Right lobe of liver (tissue), 6 donors: ENCODE measurements around the gene PCGF5. TPM values are rescaled to one million over a fixed set of nuclear protein-coding genes. Genes with fewer than 3 reads are reported as not detected.

Experiments used
- ATAC-seq, 4 donors: fragments of 200-7000 bp; cut with Tn5 transposase; one replicate each; pipeline ENCODE4 v1.9.1; 2020; ENCODE audit warnings: mild to moderate bottlenecking in 4 of 4, moderate library complexity in 4 of 4
- DNase-seq, 3 donors: peaks; one replicate each; pipeline ENCODE4 v3.0.0-alpha.2; 2020
- H3K27ac ChIP-seq, 3 donors: fragments of 200-600 bp; one replicate each; pipeline ENCODE4 v1.8.0; 2022
- H3K27me3 ChIP-seq, 2 donors: fragments of 200-600 bp; one replicate each; pipeline ENCODE4 v1.8.0; 2022
- H3K36me3 ChIP-seq, 4 donors: fragments of 200-600 bp; sonication (generic) in 1 of 4; one replicate each; pipeline versions ENCODE4 v1.5.1 to v1.8.0; 2017 to 2022; ENCODE audit warnings: control low read depth in 1 of 4
- H3K4me1 ChIP-seq, 4 donors: fragments of 200-600 bp; sonication (generic) in 1 of 4; one replicate each; pipeline versions ENCODE4 v1.5.1 to v1.8.0; 2017 to 2022; ENCODE audit warnings: control low read depth in 1 of 4
- H3K4me3 ChIP-seq, 3 donors: fragments of 200-600 bp; one replicate each; pipeline ENCODE4 v1.8.0; 2022
- H3K9me3 ChIP-seq, 4 donors: fragments of 200-600 bp; sonication (generic) in 1 of 4; one replicate each; pipeline versions ENCODE4 v1.5.1 to v1.8.0; 2017 to 2022; ENCODE audit warnings: control low read depth in 1 of 4
- POLR2A ChIP-seq: fragments of 450-650 bp; IDR thresholded peaks from one replicate; pipeline ENCODE4 v1.6.1; 2017; ENCODE audit warnings: antibody characterized with exemption, mild to moderate bottlenecking
- WGBS: methylation state at CpG from one replicate; pipeline ENCODE4 v1.1.6; 2018; ENCODE audit warnings: low coverage, low lambda C conversion rate; ENCODE audit not compliant: insufficient coverage; ENCODE audit errors: missing lambda C conversion rate; 5-methylcytosine and 5-hydroxymethylcytosine counted together
- intact Hi-C, 2 donors: fragments of 100-400 bp; cut with DNase I; formaldehyde crosslinking; loops; one replicate each; pipeline versions ENCODE4 v1.11.2 to v1.14.1; 2022
- long read RNA-seq: library from polyadenylated mRNA; unstranded; transcript quantifications from one replicate; pipeline ENCODE4 v2.0.0, GENCODE V29; 2019
- total RNA-seq, 6 experiments: library from RNA; depleted of rRNA in 2 of 6; stranded (reverse); fragments of >200 nt in 2 of 6; fragmentation: NEBNext Ultra II Directional in 3 of 6; extraction: Animal tissue kit (Norgen Biotek cat#: 25700) in 3 of 6; gene quantifications; one replicate each; pipeline versions ENCODE4 v1.1.0 to v1.2.4, GENCODE V29; 2016 to 2023
- TF ChIP-seq, protein P1 (sequence below), 4 donors: fragments of 200-600 bp in 3 of 4; fragments of 450-650 bp in 1 of 4; IDR thresholded peaks; one replicate each; pipeline versions ENCODE4 v1.5.1 to v1.8.0; 2016 to 2022; ENCODE audit warnings: antibody characterized with exemption in 4 of 4, mild to moderate bottlenecking in 2 of 4
- donor health status: DM: no; HTN: yes; CAD: no.
- donor health status: DM: no; HTN: no; CAD: no.
- donor health status: DM: no; HTN: no; CAD: no.
- donor health status: DM: no; HTN: yes; CAD: no.
- donor health status: DM: no; HTN: yes; CAD: no.

PCGF5 gene
- 10 to 100 TPM; 25.6 to 30.9 (median 30.0) TPM for total RNA-seq
- long read RNA-seq, partial matches to known transcripts: 1 of 3 reads
- long read RNA-seq, other reads (novel, unspliced or antisense): 2 of 3 reads

DNA sequence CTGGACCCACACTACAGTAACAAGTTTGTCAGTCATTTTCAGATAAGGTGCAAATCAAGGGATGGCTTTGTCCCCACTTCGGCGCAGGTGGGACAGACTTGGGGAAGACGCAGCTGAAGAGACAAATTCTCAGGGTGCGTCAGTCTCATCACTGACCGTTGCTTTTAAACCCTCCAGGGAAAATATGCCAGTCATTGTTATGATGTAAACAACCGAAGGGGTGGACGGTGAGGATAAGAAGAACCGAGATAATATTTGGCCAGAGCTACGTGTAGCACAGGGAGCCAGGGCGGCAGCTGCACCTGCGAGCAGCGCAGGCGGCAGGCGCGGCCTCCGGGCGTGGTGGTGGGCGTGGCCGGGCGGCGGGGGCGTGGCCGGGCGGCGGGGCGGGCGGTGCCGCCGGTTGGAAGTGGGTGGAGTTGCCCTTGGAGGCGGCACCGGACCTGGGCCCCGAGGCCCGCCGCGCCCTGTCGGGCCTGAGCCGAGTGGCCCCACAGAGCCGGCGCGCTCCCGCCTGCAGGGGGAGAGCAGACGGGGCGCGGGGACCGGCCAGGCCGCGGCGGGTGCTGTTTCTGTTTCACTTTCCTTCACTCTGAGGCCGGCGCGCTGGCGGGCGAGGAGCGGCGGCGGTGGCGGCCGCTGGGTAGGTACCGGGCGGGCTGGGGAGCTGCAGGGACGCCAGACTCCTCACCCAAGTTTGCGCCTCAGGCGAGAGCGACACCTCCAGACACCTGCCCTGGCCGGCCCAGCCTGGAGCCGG lies at the start of gene PCGF5:
Gene PCGF5, plus strand, starts transcription at position 470 of the 760 bp plus-strand sequence. CDS start 2,209 bp downstream, outside the sequence.
- Histone ChIP-seq H3K36me3 (no peaks in the 10 kb centered on the region), H3K27me3 (no peaks in the 10 kb centered on the region), H3K4me3 (peak within 1 kb of the TSS; percentile 69 to 94 (median 85)), H3K9me3 (no peaks in the 10 kb centered on the region), H3K4me1 (peaks cover 0 to 17% (median 8%) of the 10 kb centered on the region in 4 donors), H3K27ac (peak within 1 kb of the TSS; percentile 89 to 94 (median 94))
- DNase-seq: peak; percentile 96 to 97 (median 96)
- intact Hi-C loops: loop anchor here in 1 of 2 donors (10.0 kb wide), 1 partner anchor 56 kb away; no protein-coding TSS in a partner anchor
- WGBS: 2% methylated on average over 12 of the region's 66 CpGs
- peak; percentile 90 for TF ChIP-seq POLR2A
- TF ChIP-seq, protein P1, sequence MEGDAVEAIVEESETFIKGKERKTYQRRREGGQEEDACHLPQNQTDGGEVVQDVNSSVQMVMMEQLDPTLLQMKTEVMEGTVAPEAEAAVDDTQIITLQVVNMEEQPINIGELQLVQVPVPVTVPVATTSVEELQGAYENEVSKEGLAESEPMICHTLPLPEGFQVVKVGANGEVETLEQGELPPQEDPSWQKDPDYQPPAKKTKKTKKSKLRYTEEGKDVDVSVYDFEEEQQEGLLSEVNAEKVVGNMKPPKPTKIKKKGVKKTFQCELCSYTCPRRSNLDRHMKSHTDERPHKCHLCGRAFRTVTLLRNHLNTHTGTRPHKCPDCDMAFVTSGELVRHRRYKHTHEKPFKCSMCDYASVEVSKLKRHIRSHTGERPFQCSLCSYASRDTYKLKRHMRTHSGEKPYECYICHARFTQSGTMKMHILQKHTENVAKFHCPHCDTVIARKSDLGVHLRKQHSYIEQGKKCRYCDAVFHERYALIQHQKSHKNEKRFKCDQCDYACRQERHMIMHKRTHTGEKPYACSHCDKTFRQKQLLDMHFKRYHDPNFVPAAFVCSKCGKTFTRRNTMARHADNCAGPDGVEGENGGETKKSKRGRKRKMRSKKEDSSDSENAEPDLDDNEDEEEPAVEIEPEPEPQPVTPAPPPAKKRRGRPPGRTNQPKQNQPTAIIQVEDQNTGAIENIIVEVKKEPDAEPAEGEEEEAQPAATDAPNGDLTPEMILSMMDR (IDR thresholded peaks at IDR 0.05): peak; percentile 24 to 56 (median 34)
- peak; percentile 97 to 100 (median 98) for ATAC-seq

DNA sequence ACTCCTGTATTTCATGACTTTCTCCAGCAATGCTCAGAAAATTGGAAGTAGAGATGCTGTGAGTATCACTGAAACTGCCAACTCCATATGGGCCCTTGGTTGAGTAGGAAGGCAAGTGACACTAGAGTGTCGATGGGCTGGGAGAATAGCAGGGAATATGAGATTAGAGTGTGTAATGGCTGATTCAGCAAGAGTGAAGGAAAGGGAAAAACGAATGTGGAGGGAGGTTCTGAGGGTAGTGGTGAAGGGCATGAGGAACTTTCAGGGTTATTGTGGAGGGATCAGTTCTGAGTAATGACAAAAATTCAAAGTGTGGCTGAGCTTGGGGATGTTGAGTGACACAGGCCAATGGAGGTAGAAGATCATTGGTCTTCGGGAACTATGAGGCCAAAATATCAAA lies 49.0 kb upstream of the PCGF5 start:
- WGBS: 73% methylated on average over 3 of the region's 3 CpGs
- no peak for DNase-seq
- no peaks in the 10 kb centered on the region for H3K36me3 ChIP-seq
- intact Hi-C loops: no loop called here
- no peak overlapping the region for H3K4me3 ChIP-seq
- no peaks in the 10 kb centered on the region for H3K27me3 ChIP-seq
- peaks cover 0 to under 1% (median 0%) of the 10 kb centered on the region in 4 donors for H3K4me1 ChIP-seq
- no peaks in the 10 kb centered on the region for H3K9me3 ChIP-seq
- no peak for ATAC-seq
- H3K27ac ChIP-seq: no peak overlapping the region
- TF ChIP-seq POLR2A: no peak
- TF ChIP-seq, protein P1 (IDR thresholded peaks at IDR 0.05): no peak

DNA sequence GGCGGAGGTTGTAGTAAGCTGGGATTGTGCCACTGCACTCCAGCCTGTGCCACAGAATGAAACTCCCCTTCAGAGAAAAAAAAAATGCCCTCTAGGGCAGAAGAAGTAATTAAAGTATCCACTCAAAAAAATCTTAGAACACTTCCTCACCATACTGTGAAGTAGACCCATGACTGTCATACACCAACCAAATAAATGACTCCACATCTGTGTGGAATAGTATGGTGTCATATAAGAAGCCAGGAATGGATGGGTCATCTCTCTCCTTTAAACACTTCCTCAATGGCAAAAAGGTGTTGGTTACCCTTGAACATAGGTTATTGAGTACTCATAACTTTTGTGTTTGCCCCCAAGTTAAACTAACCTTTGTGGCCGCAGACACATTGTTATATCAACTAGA lies 48.1 kb upstream of the PCGF5 start:
- Histone ChIP-seq H3K36me3 (no peaks in the 10 kb centered on the region), H3K27ac (no peak overlapping the region), H3K9me3 (no peaks in the 10 kb centered on the region), H3K4me3 (no peak overlapping the region), H3K27me3 (no peaks in the 10 kb centered on the region), H3K4me1 (no peaks in the 10 kb centered on the region)
- intact Hi-C loops: no loop called here
- DNase-seq (no peak), ATAC-seq (no peak)
- 95% methylated on average over 2 of the region's 2 CpGs for WGBS
- TF ChIP-seq, protein P1 (IDR thresholded peaks at IDR 0.05): no peak
- no peak for TF ChIP-seq POLR2A

DNA sequence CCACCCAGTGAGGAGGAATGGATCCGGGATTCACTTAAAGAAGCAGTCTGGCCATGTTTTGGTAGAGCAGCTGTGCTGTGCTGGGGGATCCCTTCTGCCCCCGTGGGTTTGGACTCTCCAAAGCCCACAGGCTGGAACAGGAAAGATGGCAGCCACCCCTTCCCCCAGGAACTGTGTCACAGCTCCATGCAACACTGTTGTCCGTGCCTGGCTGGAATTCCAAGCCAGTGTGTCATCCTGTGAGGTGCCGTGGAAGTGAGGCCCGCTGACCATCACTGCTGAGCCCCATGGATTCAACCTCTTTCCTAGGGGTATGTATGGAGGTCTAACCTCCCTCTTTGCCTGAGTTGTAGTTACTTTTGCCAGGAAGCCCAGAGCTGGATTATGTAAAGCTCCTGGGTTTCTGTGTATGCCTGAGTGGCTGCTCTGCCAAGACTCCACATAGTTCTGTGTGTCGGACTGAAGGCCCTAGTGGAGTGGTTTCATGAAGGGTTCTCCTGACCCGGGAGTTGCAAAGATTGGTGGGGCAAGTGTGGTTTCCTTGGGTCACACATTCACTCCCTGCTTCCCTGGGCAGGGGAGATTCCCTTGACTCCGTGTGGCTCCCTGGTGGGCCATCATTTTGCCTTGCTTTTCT lies 35.1 kb upstream of the PCGF5 start:
- TF ChIP-seq POLR2A: no peak
- TF ChIP-seq, protein P1 (IDR thresholded peaks at IDR 0.05): no peak
- 90% methylated on average over 2 of the region's 8 CpGs for WGBS
- intact Hi-C loops: no loop called here
- Histone ChIP-seq H3K9me3 (no peaks in the 10 kb centered on the region), H3K27ac (no peak overlapping the region), H3K4me1 (no peaks in the 10 kb centered on the region), H3K27me3 (no peaks in the 10 kb centered on the region), H3K36me3 (no peaks in the 10 kb centered on the region), H3K4me3 (no peak overlapping the region)
- DNase-seq (no peak), ATAC-seq (peak in 2 of 4 donors; percentile 20 to 23)
